HG03565 (cell line): ENCODE data around the gene RAPGEF5.

Experiments
- ATAC-seq: cut with Tn5 transposase; IDR thresholded peaks from one replicate; pipeline ENCODE4 v1.9.1; 2021; ENCODE audit warnings: mild to moderate bottlenecking, moderate library complexity; ENCODE audit not compliant: unreplicated experiment

RAPGEF5 gene

GRCh38 chr7:22269963-22270362 is 87.0 kb downstream of the RAPGEF5 start:
- no peak for ATAC-seq

- ATAC-seq = no peak
Observed at GRCh38 chr7:22268884-22269421, 88.0 kb downstream of the RAPGEF5 start.

GRCh38 chr7:22267930-22268615 is 88.9 kb downstream of the RAPGEF5 start:
- ATAC-seq = no peak

GRCh38 chr7:22262538-22262937 is 94.4 kb downstream of the RAPGEF5 start:
- ATAC-seq = no peak

GRCh38 chr7:22256541-22257096 is 100.3 kb downstream of the RAPGEF5 start:
- ATAC-seq = no peak

- ATAC-seq = no peak
Observed at GRCh38 chr7:22255834-22256233, 101.1 kb downstream of the RAPGEF5 start.

- no peak for ATAC-seq
Observed at GRCh38 chr7:22255342-22255741, 101.6 kb downstream of the RAPGEF5 start.

GRCh38 chr7:22252936-22253536 is 103.9 kb downstream of the RAPGEF5 start:
- no peak for ATAC-seq

GRCh38 chr7:22252016-22252415 is 104.9 kb downstream of the RAPGEF5 start:
- no peak for ATAC-seq

GRCh38 chr7:22251281-22251680 is 105.7 kb downstream of the RAPGEF5 start:
- ATAC-seq = no peak

- no peak for ATAC-seq
Observed at GRCh38 chr7:22250390-22250789, 106.6 kb downstream of the RAPGEF5 start.

GRCh38 chr7:22248111-22248809 is 108.7 kb downstream of the RAPGEF5 start:
- ATAC-seq = no peak

- ATAC-seq = no peak
Observed at GRCh38 chr7:22241805-22242390, 115.1 kb downstream of the RAPGEF5 start.

GRCh38 chr7:22240904-22241571 is 115.9 kb downstream of the RAPGEF5 start:
- ATAC-seq = no peak

GRCh38 chr7:22238354-22239311 is 118.3 kb downstream of the RAPGEF5 start:
- no peak for ATAC-seq

GRCh38 chr7:22235134-22235533 is 121.8 kb downstream of the RAPGEF5 start:
- ATAC-seq = no peak

- no peak for ATAC-seq
Observed at GRCh38 chr7:22234227-22234626, 122.7 kb downstream of the RAPGEF5 start.

GRCh38 chr7:22231806-22232205 is 125.1 kb downstream of the RAPGEF5 start:
- ATAC-seq = no peak

GRCh38 chr7:22231141-22231540 is 125.8 kb downstream of the RAPGEF5 start:
- no peak for ATAC-seq
